ENCODE measurements around the gene MYOD1. TPM values are rescaled to one million over a fixed set of nuclear protein-coding genes. Genes with fewer than 3 reads are reported as not detected.

MYOD1 gene
- total RNA-seq, 1 experiment from 2014 or later = not detected

DNA sequence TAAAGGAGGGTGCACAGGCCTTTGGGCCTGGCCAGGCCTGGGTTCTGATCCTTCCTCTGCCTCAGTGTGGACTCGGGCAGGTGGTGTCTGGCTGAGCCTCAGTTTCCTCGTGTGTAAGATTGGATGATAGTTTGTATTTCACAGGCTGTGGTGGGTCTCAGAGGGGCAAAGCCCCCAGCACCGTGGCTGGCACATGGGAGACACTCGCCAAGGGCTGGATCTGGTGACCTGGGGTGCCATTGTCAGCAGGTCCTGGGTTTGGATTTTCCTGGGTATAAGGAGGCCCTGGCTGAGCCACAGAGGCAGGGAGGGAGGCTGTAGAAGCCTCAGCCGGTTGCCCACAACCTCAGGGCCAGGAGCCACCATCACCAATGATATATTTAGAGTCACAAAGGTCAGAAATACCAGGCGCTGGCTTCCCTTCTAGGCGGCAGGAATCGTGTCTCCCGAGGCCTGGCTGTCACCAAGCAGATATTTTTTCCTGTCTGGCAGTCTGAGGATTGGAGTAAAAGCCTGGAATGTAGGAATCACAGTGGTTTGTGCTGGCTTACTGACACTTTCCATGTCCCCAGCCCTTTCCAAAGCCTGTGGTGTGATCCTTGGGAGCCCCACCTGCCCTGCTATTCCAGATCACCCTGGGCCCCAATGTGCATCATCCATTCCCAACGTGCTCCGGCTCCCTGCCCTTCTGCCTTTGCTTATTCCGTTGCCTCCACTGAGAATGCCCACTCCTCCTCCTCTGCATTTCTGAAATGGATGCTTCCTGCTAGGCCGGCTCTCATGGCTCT, 30.8 kb downstream of the MYOD1 start:
- TF ChIP-seq, protein P1, sequence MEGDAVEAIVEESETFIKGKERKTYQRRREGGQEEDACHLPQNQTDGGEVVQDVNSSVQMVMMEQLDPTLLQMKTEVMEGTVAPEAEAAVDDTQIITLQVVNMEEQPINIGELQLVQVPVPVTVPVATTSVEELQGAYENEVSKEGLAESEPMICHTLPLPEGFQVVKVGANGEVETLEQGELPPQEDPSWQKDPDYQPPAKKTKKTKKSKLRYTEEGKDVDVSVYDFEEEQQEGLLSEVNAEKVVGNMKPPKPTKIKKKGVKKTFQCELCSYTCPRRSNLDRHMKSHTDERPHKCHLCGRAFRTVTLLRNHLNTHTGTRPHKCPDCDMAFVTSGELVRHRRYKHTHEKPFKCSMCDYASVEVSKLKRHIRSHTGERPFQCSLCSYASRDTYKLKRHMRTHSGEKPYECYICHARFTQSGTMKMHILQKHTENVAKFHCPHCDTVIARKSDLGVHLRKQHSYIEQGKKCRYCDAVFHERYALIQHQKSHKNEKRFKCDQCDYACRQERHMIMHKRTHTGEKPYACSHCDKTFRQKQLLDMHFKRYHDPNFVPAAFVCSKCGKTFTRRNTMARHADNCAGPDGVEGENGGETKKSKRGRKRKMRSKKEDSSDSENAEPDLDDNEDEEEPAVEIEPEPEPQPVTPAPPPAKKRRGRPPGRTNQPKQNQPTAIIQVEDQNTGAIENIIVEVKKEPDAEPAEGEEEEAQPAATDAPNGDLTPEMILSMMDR (IDR thresholded peaks at IDR 0.05; ENCODE audit: unreplicated experiment) = no peak
- Mint-ChIP-seq H3K4me3 (ENCODE audit: low read depth, unreplicated experiment) (no peak overlapping the region), H3K36me3 (ENCODE audit: insufficient read depth, unreplicated experiment) (no peaks in the 10 kb centered on the region), H3K4me1 (ENCODE audit: low read depth, unreplicated experiment) (no peaks in the 10 kb centered on the region), H3K9me3 (ENCODE audit: low read depth, unreplicated experiment) (no peaks in the 10 kb centered on the region), H3K27me3 (ENCODE audit: unreplicated experiment) (peaks cover 80% of the 10 kb centered on the region), H3K27ac (ENCODE audit: unreplicated experiment) (no peak overlapping the region)
- no peak for DNase-seq
- CTCF ChIA-PET = interaction anchor here (0.6 kb wide), 1 partner anchor 294 kb away, joined by 3 read pairs; no protein-coding TSS in a partner anchor
- intact Hi-C loops (cut with micrococcal nuclease; ENCODE audit: unreplicated experiment) = no loop called here
- BruUV-seq (replicated peaks) = no TSS peak

DNA sequence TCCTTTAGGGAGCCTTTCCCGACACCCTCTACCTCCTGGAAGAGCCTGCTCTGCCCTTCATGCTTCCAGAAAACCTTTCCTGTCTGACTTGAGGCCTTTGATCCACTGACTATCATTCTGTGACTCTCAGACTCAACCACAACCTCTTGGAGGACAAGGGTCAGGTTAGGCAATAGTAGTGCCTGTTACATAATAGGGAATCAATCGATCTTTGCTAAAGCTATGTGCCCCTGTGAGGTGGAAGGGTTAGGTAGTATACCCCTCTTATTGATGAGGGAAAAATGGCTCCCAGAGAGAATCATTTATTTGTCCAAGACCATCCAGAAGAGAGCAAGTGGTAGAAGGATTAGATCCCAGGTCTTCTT, 31.4 kb downstream of the MYOD1 start:
- TF ChIP-seq, protein P1 (IDR thresholded peaks at IDR 0.05; ENCODE audit: unreplicated experiment) = no peak
- no TSS peak for BruUV-seq (replicated peaks)

DNA sequence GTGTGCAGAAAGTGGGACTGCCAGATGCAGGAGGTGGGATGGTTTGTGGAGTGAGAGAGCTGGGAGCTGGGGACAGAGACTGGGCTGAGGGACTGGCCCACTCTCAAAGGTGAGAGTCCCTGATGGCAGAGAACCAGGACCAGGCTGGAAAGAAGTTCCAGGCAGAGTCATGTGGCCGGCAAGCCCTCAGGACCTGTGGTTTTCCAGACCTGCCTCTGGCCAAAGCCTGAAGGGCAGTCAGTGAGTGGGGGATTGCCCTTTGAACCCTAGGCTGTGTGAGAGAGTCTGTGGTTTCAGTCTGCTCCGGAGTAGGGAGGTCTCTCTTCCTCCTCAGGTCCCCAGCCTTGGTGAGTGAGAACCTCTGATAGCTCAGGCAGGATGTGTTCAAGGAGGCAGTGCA, 32.2 kb downstream of the MYOD1 start:
- no peak overlapping the region for H3K4me3 Mint-ChIP-seq (ENCODE audit: low read depth, unreplicated experiment)
- TF ChIP-seq, protein P1 (IDR thresholded peaks at IDR 0.05; ENCODE audit: unreplicated experiment) = no peak
- peaks cover 80% of the 10 kb centered on the region for H3K27me3 Mint-ChIP-seq (ENCODE audit: unreplicated experiment)
- BruUV-seq (replicated peaks) = no TSS peak
- H3K9me3 Mint-ChIP-seq (ENCODE audit: low read depth, unreplicated experiment) = no peaks in the 10 kb centered on the region
- no peaks in the 10 kb centered on the region for H3K4me1 Mint-ChIP-seq (ENCODE audit: low read depth, unreplicated experiment)
- CTCF ChIA-PET = interaction anchor here (0.5 to 1.8 kb wide), 4 partner anchors 9 to 102 kb away, joined by 3 to 6 read pairs (median 4); partner anchors contain the start of gene KCNC1
- DNase-seq = no peak
- intact Hi-C loops (cut with micrococcal nuclease; ENCODE audit: unreplicated experiment) = no loop called here
- H3K27ac Mint-ChIP-seq (ENCODE audit: unreplicated experiment) = no peak overlapping the region
- no peaks in the 10 kb centered on the region for H3K36me3 Mint-ChIP-seq (ENCODE audit: insufficient read depth, unreplicated experiment)

More for the DNA sequence above, 31.4 kb downstream of the MYOD1 start:
- Mint-ChIP-seq H3K4me3 (ENCODE audit: low read depth, unreplicated experiment) (no peak overlapping the region), H3K9me3 (ENCODE audit: low read depth, unreplicated experiment) (no peaks in the 10 kb centered on the region), H3K27ac (ENCODE audit: unreplicated experiment) (no peak overlapping the region), H3K36me3 (ENCODE audit: insufficient read depth, unreplicated experiment) (no peaks in the 10 kb centered on the region), H3K27me3 (ENCODE audit: unreplicated experiment) (peaks cover 80% of the 10 kb centered on the region), H3K4me1 (ENCODE audit: low read depth, unreplicated experiment) (no peaks in the 10 kb centered on the region)
- no peak for DNase-seq
- intact Hi-C loops (cut with micrococcal nuclease; ENCODE audit: unreplicated experiment) = no loop called here
- CTCF ChIA-PET = interaction anchor here (0.6 to 1.8 kb wide), 3 partner anchors 10 to 294 kb away, joined by 3 to 6 read pairs (median 3); no protein-coding TSS in a partner anchor

DNA sequence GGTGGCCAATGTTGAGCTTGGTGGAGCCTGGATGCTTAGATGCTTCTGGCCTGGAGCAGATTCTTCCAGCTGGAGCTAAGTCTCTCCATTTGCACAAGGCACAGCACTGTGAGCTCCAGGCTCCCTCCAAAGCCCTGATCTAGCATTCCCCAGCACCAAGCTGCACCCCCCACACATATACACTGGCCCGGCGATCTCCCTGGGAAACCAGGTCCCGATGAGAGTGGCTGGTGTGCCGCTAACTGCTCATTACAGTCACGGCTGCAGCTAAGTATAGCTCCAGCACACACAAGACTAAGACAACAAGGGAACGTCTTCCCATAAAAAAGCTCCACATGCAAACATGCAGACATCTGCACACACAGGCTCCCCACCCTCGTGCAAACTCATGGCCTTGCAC, 32.8 kb downstream of the MYOD1 start:
- peaks cover 80% of the 10 kb centered on the region for H3K27me3 Mint-ChIP-seq (ENCODE audit: unreplicated experiment)

More for the DNA sequence above, 32.8 kb downstream of the MYOD1 start:
- Mint-ChIP-seq H3K9me3 (ENCODE audit: low read depth, unreplicated experiment) (no peaks in the 10 kb centered on the region), H3K4me3 (ENCODE audit: low read depth, unreplicated experiment) (no peak overlapping the region), H3K27ac (ENCODE audit: unreplicated experiment) (no peak overlapping the region), H3K36me3 (ENCODE audit: insufficient read depth, unreplicated experiment) (no peaks in the 10 kb centered on the region), H3K4me1 (ENCODE audit: low read depth, unreplicated experiment) (no peaks in the 10 kb centered on the region)
- CTCF ChIA-PET = interaction anchor here (0.5 to 1.8 kb wide), 3 partner anchors 17 to 101 kb away, joined by 4 to 6 read pairs (median 5); partner anchors contain the start of gene KCNC1
- TF ChIP-seq, protein P1 (IDR thresholded peaks at IDR 0.05; ENCODE audit: unreplicated experiment) = no peak
- DNase-seq = no peak
- intact Hi-C loops (cut with micrococcal nuclease; ENCODE audit: unreplicated experiment) = no loop called here
- no TSS peak for BruUV-seq (replicated peaks)
